GOT3 (cell line): ENCODE measurements around the gene FOXA3.
A peak's percentile ranks its signal among the peaks of the same experiment; 100 is the strongest.

Experiments
- DNase-seq: peaks from one replicate; lab custom pipeline; 2025; ENCODE audit warnings: mixed read lengths; lab: John Stamatoyannopoulos, UW

The FOXA3 gene

GRCh38 chr19:45874620-45874966 lies 10.5 kb downstream of the FOXA3 start:
- no peak for DNase-seq

DNA sequence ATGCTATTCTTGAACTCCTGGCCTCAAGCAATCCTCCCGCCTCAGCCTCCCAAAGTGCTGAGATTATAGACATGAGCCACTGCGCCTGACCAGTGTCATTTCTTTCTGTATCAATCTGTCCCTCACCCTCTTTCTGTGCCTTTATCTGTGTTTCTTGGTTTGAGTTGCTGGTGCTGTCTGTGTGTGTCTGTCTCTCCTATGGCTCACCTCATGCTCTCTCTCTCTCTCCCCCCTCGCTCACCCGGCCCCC lies 12.0 kb downstream of the FOXA3 start:
- no peak for DNase-seq

GRCh38 chr19:45876411-45877197 lies 12.5 kb downstream of the FOXA3 start:
- DNase-seq: no peak

DNA sequence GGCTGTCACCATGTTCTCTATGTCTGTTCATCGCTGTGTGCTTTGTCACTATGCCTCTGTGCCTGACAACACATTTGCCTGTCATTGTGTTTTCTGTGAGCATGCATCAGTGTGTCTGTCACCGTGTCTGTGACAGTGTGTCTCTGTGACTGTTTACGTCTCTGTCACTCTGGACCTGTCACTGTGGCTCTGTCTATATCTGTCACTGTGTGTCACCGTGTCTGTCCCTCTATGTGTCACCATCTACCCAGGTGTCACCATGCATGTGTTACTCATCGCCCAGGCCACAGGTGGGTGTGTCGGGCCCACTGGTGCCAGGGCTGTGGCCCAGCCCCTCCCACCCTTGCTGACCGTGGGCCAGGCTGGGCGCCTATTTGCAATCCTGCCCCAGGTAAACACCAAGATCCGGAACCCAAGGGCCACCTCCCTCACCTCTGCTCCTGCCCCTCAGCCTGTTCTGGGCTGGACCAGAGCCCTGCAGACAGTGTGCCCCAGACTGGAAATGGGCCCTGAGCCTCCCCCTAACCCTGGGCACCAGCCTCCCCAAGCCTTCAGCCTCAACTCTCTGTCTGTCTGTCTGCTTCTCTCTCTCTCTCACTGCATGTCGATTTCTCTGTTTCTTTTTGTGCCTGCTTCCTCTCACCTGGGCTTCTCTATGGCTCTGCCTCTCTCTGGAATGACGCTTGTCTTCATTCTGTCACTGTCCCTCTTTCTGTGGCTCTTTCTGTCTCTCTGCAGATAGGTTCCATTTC lies 14.1 kb downstream of the FOXA3 start:
- no peak for DNase-seq

GRCh38 chr19:45879055-45879454 lies 14.9 kb downstream of the FOXA3 start:
- no peak for DNase-seq

- no peak for DNase-seq
Measured at GRCh38 chr19:45879971-45880370, 15.8 kb downstream of the FOXA3 start.

DNA sequence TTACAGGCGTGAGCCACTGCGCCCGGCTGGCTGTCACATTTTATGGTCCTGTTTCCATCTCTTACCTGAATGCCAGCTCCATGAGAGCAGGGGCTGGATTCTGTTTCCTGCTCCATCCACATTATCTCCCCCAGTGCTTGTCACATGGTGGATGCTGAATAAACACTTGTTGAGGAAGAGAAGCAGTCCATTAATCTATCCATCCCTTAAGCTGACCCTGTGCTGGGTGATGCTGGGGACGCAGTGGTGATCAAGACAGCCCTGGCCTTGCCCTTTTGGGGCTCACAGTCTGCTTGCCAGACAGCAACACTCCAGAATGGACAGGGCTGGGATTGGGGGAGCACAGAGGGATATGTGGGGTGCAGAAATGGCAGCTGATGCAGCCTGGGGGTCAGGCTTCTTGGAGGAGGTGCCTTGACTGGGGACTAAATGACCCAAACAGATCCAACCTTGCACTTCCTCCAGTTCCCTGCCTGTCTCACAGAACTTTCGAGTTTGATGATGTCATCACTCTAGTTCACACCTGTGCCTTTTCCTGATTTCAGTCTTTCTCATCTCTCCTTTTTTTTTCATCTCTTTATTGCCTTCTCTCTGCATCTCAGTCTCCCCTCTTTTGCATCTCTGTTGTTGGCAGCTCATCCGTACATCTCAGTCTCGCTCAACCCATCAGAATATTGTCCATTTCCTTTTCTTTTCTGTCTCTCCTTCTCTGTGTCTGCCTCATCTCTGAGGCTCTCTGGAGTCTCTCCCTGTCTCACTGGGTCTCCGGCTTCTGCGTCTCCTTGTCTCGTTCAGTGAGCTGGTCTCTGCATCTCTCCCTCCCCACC lies 17.2 kb downstream of the FOXA3 start:
- DNase-seq: no peak

- DNase-seq: no peak
Measured at GRCh38 chr19:45881909-45882528, 17.9 kb downstream of the FOXA3 start.

- DNase-seq: peak; percentile 38
Measured at GRCh38 chr19:45882652-45883585, 18.8 kb downstream of the FOXA3 start.

DNA sequence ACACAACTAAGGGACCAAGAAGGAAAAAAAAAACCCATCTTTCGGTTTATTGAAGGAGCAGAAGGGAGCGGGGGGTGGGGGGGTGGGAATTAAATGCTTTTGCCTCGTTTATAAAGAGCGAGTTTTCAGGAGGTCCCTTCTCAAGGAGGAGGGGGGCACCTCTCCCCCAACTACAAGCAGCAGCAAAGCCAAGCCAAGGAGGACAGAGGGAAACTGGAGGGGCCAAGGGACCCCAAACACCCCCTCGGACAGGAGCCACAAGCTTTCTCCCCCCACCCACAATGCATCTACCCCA lies 19.4 kb downstream of the FOXA3 start:
- DNase-seq: no peak

GRCh38 chr19:45883881-45884681 lies 20.0 kb downstream of the FOXA3 start:
- no peak for DNase-seq

GRCh38 chr19:45884682-45885555 lies 20.8 kb downstream of the FOXA3 start:
- no peak for DNase-seq

- peak; percentile 82 for DNase-seq
Measured at GRCh38 chr19:45885556-45886426, 21.7 kb downstream of the FOXA3 start, which contains the start of gene IRF2BP1. TSS of gene IRF2BP1 (minus strand) at chr19:45886141. CDS start at chr19:45885774, 367 bp downstream.

GRCh38 chr19:45886427-45887199 lies 22.5 kb downstream of the FOXA3 start:
- DNase-seq: peak; percentile 65

GRCh38 chr19:45887200-45887710 lies 23.1 kb downstream of the FOXA3 start:
- no peak for DNase-seq

DNA sequence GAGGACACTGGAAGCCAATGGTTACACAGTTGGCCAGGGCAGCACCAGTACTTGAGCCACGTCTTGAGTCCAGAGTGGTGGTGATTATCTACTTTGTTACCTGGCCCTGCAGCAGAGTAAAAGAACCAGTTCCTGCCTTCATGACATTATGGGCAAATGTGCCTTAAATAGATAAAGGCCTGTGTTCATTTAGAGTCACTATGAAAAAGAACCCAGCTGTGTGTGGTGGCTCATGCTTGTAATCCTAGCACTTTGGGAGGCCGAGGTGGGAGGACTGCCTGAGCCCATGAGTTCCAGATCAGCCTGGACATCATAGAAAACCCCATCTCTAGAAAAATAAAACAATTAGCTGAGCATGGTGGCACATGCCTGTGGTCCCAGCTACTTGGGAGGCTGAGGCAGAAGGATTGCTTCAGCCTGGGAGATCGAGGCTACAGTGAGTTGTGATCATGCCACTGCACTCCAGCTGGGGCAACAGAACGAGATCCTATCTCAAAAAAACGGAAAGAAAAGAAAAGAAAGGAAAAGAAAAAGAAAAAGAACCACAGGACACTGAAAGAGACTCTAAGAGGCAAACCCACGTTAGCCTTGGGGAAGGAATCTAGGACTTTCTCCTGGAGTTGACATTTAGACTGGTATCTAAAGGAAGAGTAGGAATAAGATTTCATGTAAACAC lies 25.2 kb downstream of the FOXA3 start:
- no peak for DNase-seq

DNA sequence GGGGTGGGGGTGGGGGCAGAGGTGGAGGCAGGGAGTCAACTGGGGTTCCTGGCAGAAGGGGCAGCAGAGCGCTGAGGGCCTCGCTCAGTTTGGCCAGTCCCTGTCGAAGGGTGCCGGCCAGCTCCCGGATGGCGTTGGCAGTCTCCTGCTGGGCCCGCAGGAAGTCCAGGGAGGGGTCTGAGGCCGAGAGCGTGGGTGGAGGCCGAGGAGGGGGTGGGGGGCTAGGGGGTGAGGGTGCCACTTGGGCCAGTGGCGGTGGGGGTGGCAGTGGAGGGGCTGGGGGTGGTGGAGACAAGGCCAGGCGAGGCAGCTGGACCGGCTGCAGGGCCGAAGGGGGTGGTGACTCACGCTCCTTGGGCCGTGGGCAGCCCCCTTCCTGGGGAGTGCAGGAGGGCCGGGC lies 26.8 kb downstream of the FOXA3 start:
- DNase-seq: no peak
